Measurements from ENCODE around the gene PGAP6. TPM values are rescaled to one million over a fixed set of nuclear protein-coding genes. Genes with fewer than 3 reads are reported as not detected.

PGAP6 gene
- total RNA-seq, 4 donors from 2014 or later, result 32.8 to 53.5 (median 46.3) TPM

DNA sequence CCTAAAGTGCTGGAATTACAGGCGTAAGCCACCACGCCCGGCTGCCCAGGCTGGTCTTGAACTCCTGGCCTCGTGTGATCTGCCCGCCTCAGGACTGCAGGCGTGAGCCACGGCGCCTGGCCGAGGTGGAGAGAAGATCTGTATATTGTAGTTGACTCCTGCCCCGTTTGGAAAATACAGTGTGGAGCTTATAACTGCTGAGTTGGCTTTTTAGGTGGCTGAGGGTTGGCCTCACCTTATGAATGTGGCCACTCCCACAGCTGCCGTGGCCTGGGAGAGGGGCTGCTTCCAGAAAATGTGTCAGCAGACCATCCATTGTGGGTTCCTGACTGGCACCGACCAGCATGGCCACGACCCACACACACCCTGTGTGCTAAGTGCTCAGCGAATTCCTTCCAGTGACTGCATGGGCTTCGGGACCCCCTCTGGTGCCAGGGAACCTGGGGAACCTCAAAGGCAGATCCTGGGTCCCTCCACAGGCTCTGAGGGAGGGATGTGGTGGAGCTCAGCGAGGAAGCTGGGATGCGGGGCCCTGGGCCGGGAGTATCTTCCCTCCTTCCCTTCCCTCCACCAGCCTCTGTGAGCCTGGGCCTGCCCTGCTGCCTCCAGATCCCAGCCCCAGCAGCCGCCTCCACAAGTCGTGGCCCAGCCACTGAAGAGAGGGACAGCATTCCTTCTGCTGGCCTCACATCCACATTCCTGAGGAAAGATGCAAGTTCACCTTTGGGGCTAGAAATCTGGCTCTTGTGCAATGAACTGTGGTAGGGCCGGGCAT, 32.8 kb upstream of the PGAP6 start:
- no peaks in the 10 kb centered on the region for H3K9me3 ChIP-seq
- TF ChIP-seq POLR2AphosphoS5 (IDR thresholded peaks at IDR 0.05) (no peak), POLR2A (IDR thresholded peaks at IDR 0.05; ENCODE audit: low read depth) (no peak), CTCF (IDR thresholded peaks at IDR 0.05) (no peak), EP300 (IDR thresholded peaks at IDR 0.05) (no peak)
- intact Hi-C loops (cut with DNase I), result no loop called here
- no peaks in the 10 kb centered on the region for H3K4me1 ChIP-seq
- WGBS, result 76% methylated on average over 19 of the region's 21 CpGs
- H3K4me3 ChIP-seq, result no peak overlapping the region
- H3K27me3 ChIP-seq, result no peaks in the 10 kb centered on the region
- peaks cover 0 to 31% (median 25%) of the 10 kb centered on the region in 4 donors for H3K36me3 ChIP-seq
- no peak overlapping the region for H3K27ac ChIP-seq (replicated peaks in 1 of 4)
- DNase-seq (ENCODE audit: extremely low spot score), result no peak

GRCh38 chr16:411576-412265, 29.9 kb upstream of the PGAP6 start:
- WGBS, result 95% methylated on average over 17 of the region's 26 CpGs
- H3K27me3 ChIP-seq, result no peaks in the 10 kb centered on the region
- intact Hi-C loops (cut with DNase I), result no loop called here

GRCh38 chr16:410516-411178, 28.9 kb upstream of the PGAP6 start:
- H3K9me3 ChIP-seq, result no peaks in the 10 kb centered on the region
- H3K36me3 ChIP-seq, result peaks cover 0 to 43% (median 30%) of the 10 kb centered on the region in 4 donors
- WGBS, result 91% methylated on average over 28 of the region's 36 CpGs
- TF ChIP-seq EP300 (IDR thresholded peaks at IDR 0.05) (no peak), POLR2A (IDR thresholded peaks at IDR 0.05; ENCODE audit: low read depth) (no peak), POLR2AphosphoS5 (IDR thresholded peaks at IDR 0.05) (no peak), CTCF (IDR thresholded peaks at IDR 0.05) (no peak)
- no peaks in the 10 kb centered on the region for H3K27me3 ChIP-seq
- H3K4me3 ChIP-seq, result no peak overlapping the region
- no peaks in the 10 kb centered on the region for H3K4me1 ChIP-seq
- intact Hi-C loops (cut with DNase I), result no loop called here
- no peak overlapping the region for H3K27ac ChIP-seq (replicated peaks in 1 of 4)
- no peak for DNase-seq (ENCODE audit: extremely low spot score)

More at GRCh38 chr16:411576-412265, 29.9 kb upstream of the PGAP6 start:
- Histone ChIP-seq H3K36me3 (peaks cover 0 to 43% (median 30%) of the 10 kb centered on the region in 4 donors), H3K4me3 (no peak overlapping the region), H3K4me1 (no peaks in the 10 kb centered on the region), H3K27ac (replicated peaks in 1 of 4) (no peak overlapping the region), H3K9me3 (no peaks in the 10 kb centered on the region)
- TF ChIP-seq CTCF (IDR thresholded peaks at IDR 0.05) (no peak), POLR2A (IDR thresholded peaks at IDR 0.05; ENCODE audit: low read depth) (no peak), EP300 (IDR thresholded peaks at IDR 0.05) (no peak), POLR2AphosphoS5 (IDR thresholded peaks at IDR 0.05) (no peak)
- DNase-seq (ENCODE audit: extremely low spot score), result no peak

- WGBS, result 88% methylated on average over 16 of the region's 16 CpGs
- no peak overlapping the region for H3K27ac ChIP-seq (replicated peaks in 1 of 4)
- H3K4me3 ChIP-seq, result no peak overlapping the region
- peaks cover 0 to 39% (median 30%) of the 10 kb centered on the region in 4 donors for H3K36me3 ChIP-seq
- no peak for DNase-seq (ENCODE audit: extremely low spot score)
- no peaks in the 10 kb centered on the region for H3K9me3 ChIP-seq
- intact Hi-C loops (cut with DNase I), result no loop called here
- TF ChIP-seq POLR2A (IDR thresholded peaks at IDR 0.05; ENCODE audit: low read depth) (no peak), CTCF (IDR thresholded peaks at IDR 0.05) (no peak), POLR2AphosphoS5 (IDR thresholded peaks at IDR 0.05) (no peak), EP300 (IDR thresholded peaks at IDR 0.05) (no peak)
- H3K4me1 ChIP-seq, result peaks cover 4 to 7% (median 6%) of the 10 kb centered on the region in 4 donors
- no peaks in the 10 kb centered on the region for H3K27me3 ChIP-seq
Measured at GRCh38 chr16:407253-407652, 25.5 kb upstream of the PGAP6 start.

Data from esophagus muscularis mucosa (tissue), 4 donors.